Omental fat pad (tissue), 4 donors: Measurements from ENCODE around the gene LGALSL. TPM values are rescaled to one million over a fixed set of nuclear protein-coding genes. Genes with fewer than 3 reads are reported as not detected.

ENCODE experiments used
- ATAC-seq: fragments of 150-250 bp; one replicate; pipeline ENCODE4 v1.9.1; 2016; ENCODE audit warnings: mild to moderate bottlenecking, moderate library complexity; ENCODE audit not compliant: low FRiP score
- DNase-seq: peaks from one replicate; pipeline ENCODE4 v3.0.0-alpha.2; 2019; ENCODE audit warnings: low spot score
- CTCF ChIP-seq, 3 donors: fragments of 450-650 bp; IDR thresholded peaks; one replicate each; pipeline ENCODE4 v1.5.1; 2016 to 2017; ENCODE audit warnings: antibody characterized with exemption in 3 of 3, mild to moderate bottlenecking in 3 of 3, moderate library complexity in 2 of 3
- total RNA-seq, 4 donors: library from RNA; depleted of rRNA; stranded (reverse); fragments of >200 nt; gene quantifications; one replicate each; pipeline ENCODE4 v1.1.0, GENCODE V29; 2016

The LGALSL gene
- total RNA-seq, 4 donors from 2014 or later, result 7.8 to 15.9 (median 9.3) TPM

DNA sequence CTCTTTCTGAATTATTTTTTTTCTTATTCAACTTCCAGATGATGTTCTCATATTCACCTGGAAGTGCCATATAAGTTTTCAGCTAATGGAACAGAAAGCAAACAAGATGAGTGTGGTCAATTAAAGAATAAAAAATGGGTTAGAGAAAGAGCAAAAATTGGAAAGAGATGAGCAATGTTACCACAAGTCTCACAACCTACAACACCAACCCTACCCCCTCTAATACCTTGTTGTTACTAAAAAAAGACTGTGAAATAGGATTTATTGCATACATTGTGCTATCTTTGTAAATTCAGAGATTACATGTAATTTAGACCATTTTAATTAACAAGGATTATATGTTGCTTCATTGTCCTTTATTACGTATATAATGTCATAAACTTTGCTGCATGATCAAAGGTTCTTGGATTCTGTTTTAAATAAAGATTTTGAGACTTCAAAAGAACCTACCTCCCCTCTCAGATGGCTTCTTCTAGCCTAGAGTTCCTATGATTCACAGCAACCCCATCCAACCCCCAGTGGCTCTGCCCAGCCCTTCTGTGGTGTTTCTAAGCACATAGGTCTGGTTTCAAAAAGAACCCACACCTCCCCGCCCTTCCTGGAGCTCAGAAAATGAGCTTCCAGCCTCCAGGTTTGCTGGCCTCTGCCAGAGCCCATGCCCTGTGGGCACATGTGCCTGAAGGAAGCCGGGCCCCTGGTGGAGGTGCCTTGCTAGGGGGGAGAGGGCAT is 24.7 kb downstream of the LGALSL start:
- ATAC-seq (no peak), DNase-seq (no peak)
- no peak for TF ChIP-seq CTCF (IDR thresholded peaks at IDR 0.05)

DNA sequence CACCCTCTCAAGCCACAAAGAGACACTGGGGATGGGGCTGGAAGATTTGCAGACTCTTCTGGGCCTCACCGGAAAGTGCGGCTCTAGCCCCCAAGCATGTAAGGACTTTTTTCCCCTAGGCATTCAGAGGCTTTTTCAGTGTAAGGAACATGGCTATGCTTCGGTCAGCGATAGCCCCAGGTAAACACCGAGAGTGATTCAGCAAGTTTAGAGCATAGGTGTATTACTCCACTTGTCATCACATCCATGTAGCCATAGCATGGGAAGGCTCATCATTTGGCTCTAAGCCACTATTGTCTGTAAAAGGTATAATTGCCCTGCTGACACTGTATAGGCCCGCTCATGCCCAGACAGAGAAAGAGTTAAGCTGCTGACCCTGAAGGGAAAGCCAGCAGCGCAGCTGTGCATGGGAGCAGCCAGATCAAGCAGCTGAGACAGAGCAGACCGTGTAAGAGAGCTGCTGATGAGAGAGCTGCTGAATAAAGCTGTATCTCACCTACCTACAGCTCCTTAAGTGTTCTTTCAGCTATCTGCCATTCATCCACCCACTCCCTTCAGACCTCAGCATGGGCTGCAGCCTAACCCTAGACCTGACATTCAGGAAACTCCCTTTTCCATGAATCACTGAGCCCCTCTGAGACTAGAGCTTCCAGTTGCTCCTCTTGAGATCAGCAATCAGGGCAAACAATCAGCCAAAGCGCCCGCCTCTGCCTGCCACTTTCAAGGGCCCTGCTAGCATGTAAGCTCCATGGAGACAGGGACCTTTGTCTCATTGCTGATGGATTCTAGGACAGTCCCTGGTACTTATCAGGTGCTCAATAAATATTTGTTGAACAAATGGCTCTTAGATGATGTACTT is 25.5 kb downstream of the LGALSL start:
- no peak for DNase-seq
- no peak for ATAC-seq
- no peak for TF ChIP-seq CTCF (IDR thresholded peaks at IDR 0.05)

- no peak for TF ChIP-seq CTCF (IDR thresholded peaks at IDR 0.05)
- ATAC-seq (no peak), DNase-seq (no peak)
These were observed 27.7 kb downstream of the LGALSL start for GRCh38 chr2:64481665-64482064.

DNA sequence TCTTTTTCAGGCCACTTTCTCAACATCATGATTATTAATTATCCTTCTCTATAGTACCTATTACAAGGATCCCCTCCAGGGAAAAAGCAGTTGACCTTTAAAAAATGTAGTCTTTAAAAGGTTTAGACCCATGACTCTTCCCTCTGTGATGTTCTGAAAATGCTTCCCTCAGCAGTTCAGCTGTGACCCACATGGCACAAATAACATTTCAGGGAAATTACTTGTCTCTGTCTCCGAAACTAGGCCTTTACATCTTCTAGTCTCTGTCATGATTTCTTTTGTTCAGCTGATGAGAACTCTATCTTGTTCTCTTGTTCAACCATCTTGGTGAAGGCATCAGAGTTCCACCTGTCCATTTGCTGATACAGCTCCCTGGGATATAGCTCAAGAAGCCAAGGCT is 28.3 kb downstream of the LGALSL start:
- no peak for ATAC-seq

DNA sequence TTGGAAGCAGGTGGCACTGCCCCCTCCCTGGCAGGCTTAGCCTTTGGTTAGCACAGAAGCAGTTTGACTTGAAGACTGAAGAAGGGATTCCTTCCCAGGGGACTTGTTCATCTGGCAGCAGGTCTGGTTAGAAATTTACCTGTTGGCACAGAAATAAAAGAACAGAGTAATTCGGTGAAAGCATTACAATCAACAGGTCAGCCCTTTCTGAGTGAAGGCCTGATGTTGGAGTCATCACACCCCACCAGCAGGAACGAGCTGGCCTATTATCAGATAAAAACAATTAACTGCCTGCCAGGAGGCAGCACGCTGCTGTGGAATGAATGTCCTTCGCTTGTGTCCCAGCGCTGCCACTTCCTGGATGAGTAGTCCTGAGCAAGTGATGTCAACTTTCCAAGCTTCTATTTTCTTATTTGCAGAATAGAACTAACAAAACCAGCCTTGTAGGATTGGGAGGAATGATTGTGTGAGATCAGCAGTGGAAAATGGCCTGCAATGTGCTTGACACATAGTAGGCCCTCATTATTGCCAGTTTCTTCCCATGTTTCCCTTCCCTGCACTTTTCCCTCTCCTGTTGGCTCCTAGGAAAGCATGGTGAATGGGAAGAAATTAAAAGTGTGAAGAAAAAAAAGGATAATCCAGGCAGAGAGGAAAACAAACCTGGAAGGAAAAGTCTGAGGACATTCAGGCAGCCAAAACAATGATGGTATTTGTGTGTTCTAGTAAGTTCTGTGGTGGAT is 29.0 kb downstream of the LGALSL start:
- DNase-seq (no peak), ATAC-seq (no peak)
- no peak for TF ChIP-seq CTCF (IDR thresholded peaks at IDR 0.05)

More for the DNA sequence above, 28.3 kb downstream of the LGALSL start:
- DNase-seq, result no peak
- TF ChIP-seq CTCF (IDR thresholded peaks at IDR 0.05), result no peak

GRCh38 chr2:64485331-64485730 is 31.4 kb downstream of the LGALSL start:
- ATAC-seq (no peak), DNase-seq (no peak)
- no peak for TF ChIP-seq CTCF (IDR thresholded peaks at IDR 0.05)
